ENCODE data around the gene TGM6.

DNA sequence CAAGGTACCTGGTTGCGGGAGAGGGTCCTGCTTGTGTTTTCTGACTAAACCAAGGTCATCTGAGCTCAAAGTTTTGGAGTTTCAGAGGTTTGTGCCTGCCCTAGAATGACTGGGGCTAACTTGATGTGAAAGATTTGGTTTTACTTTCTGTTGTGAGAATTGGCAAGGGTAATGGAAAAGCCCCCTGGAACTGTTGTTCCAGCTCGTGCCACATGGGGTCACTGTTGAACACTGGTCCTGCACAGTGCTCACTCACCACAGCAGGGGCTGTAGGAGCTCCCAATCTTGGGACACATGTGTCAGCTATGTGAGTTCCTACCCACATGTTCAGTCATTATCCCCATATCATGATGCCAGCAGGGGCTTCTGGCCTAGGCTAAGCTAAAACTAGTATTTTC is 6.5 kb downstream of the TGM6 start:
- TF ChIP-seq, protein P1, sequence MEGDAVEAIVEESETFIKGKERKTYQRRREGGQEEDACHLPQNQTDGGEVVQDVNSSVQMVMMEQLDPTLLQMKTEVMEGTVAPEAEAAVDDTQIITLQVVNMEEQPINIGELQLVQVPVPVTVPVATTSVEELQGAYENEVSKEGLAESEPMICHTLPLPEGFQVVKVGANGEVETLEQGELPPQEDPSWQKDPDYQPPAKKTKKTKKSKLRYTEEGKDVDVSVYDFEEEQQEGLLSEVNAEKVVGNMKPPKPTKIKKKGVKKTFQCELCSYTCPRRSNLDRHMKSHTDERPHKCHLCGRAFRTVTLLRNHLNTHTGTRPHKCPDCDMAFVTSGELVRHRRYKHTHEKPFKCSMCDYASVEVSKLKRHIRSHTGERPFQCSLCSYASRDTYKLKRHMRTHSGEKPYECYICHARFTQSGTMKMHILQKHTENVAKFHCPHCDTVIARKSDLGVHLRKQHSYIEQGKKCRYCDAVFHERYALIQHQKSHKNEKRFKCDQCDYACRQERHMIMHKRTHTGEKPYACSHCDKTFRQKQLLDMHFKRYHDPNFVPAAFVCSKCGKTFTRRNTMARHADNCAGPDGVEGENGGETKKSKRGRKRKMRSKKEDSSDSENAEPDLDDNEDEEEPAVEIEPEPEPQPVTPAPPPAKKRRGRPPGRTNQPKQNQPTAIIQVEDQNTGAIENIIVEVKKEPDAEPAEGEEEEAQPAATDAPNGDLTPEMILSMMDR (IDR thresholded peaks at IDR 0.05; ENCODE audit: poor library complexity), result peak; percentile 39
- TF ChIP-seq EZH2 (IDR thresholded peaks at IDR 0.05; ENCODE audit: borderline replicate concordance), result no peak
